SK-N-SH (cell line): ENCODE measurements around the gene HOXD13. TPM values are rescaled to one million over a fixed set of nuclear protein-coding genes. Genes with fewer than 3 reads are reported as not detected.

Experiments used
- CTCF ChIA-PET: fragments of 300-600, 350-600 bp; formaldehyde crosslinking; extraction: SDS; loops from one replicate; lab custom pipeline; 2021; lab: Yijun Ruan, JAX
- POLR2A ChIA-PET: fragments of 350-600 bp; sonication (Branson Sonifier 250); formaldehyde crosslinking; extraction: SDS; loops from one replicate; lab custom pipeline; 2020; ENCODE audit warnings: antibody characterized with exemption, inconsistent platforms; lab: Yijun Ruan, JAX
- DNase-seq: peaks from one replicate; pipeline ENCODE4 v3.0.0; 2012
- H2AFZ ChIP-seq: fragments of 200-600 bp; sonication (generic); 2 replicates; pipeline ENCODE4 v1.8.1; 2016; ENCODE audit warnings: antibody characterized with exemption, mild to moderate bottlenecking, low read depth
- H3F3A ChIP-seq: fragments of 200-600 bp; sonication (generic); replicated peaks from 2 replicates; pipeline ENCODE3; 2016; ENCODE audit warnings: antibody characterized with exemption, mild to moderate bottlenecking; ENCODE audit not compliant: insufficient read depth
- H3K27ac ChIP-seq, 2 experiments: fragments of 200-500 bp in 1 of 2; fragments of 200-600 bp in 1 of 2; sonication (Bioruptor generic) in 1 of 2; sonication (generic), shearing (Covaris generic) in 1 of 2; 2 replicates each; pipeline versions ENCODE4 v1.5.1 to v1.6.1; 2014 to 2016; ENCODE audit warnings: low read depth in 2 of 2, inconsistent platforms in 1 of 2, low read length in 1 of 2, mild to moderate bottlenecking in 1 of 2, mixed read lengths in 1 of 2
- H3K27me3 ChIP-seq: fragments of 200-600 bp; sonication (generic), shearing (Covaris generic); 2 replicates; pipeline ENCODE4 v1.6.1; 2016; ENCODE audit warnings: mixed run types; ENCODE audit not compliant: insufficient read depth
- H3K36me3 ChIP-seq, 2 experiments: fragments of 200-500 bp in 1 of 2; fragments of 200-600 bp in 1 of 2; sonication (Bioruptor generic) in 1 of 2; sonication (generic) in 1 of 2; replicated peaks in 1 of 2; 2 replicates each; pipeline versions ENCODE3 to v1.5.1; 2014 to 2016; ENCODE audit warnings: low read length in 1 of 2, mild to moderate bottlenecking in 1 of 2; ENCODE audit not compliant: insufficient read depth in 2 of 2, control insufficient read depth in 1 of 2
- H3K4me1 ChIP-seq, 2 experiments: fragments of 200-500 bp in 1 of 2; fragments of 200-600 bp in 1 of 2; sonication (Bioruptor generic) in 1 of 2; sonication (generic), shearing (Covaris generic) in 1 of 2; 2 replicates each; pipeline versions ENCODE4 v1.5.1 to v1.6.1; 2014 to 2016; ENCODE audit warnings: low read depth in 1 of 2, low read length in 1 of 2, mixed run types in 1 of 2; ENCODE audit not compliant: insufficient read depth in 2 of 2, control insufficient read depth in 1 of 2
- H3K4me2 ChIP-seq: fragments of 200-600 bp; sonication (generic), shearing (Covaris generic); 2 replicates; pipeline ENCODE4 v1.6.1; 2017; ENCODE audit warnings: mixed run types
- H3K4me3 ChIP-seq, 2 experiments: fragments of 200-500 bp in 1 of 2; fragments of 200-600 bp in 1 of 2; sonication (Bioruptor generic) in 1 of 2; sonication (generic), shearing (Covaris generic) in 1 of 2; 2 replicates each; pipeline versions ENCODE4 v1.5.1 to v1.8.1; 2014 to 2016; ENCODE audit warnings: low read depth in 2 of 2, inconsistent platforms in 1 of 2, low read length in 1 of 2, mild to moderate bottlenecking in 1 of 2, mixed read lengths in 1 of 2, moderate library complexity in 1 of 2
- H3K79me2 ChIP-seq: fragments of 200-600 bp; sonication (generic); 2 replicates; pipeline ENCODE4 v1.8.1; 2017; ENCODE audit warnings: mild to moderate bottlenecking; ENCODE audit not compliant: insufficient read depth
- H3K9ac ChIP-seq: fragments of 200-600 bp; sonication (generic); 2 replicates; pipeline ENCODE4 v1.6.1; 2017; ENCODE audit warnings: mixed run types
- H3K9me2 ChIP-seq: fragments of 200-600 bp; sonication (generic); 2 replicates; pipeline ENCODE4 v1.6.1; 2017; ENCODE audit warnings: mixed run types
- H3K9me3 ChIP-seq: fragments of 200-600 bp; sonication (generic); 2 replicates; pipeline ENCODE4 v1.6.1; 2017; ENCODE audit warnings: mixed run types, mild to moderate bottlenecking, moderate library complexity
- H4K20me1 ChIP-seq: fragments of 200-600 bp; sonication (generic); 2 replicates; pipeline ENCODE4 v1.6.1; 2017; ENCODE audit warnings: mild to moderate bottlenecking, mixed run types; ENCODE audit not compliant: insufficient read depth
- EP300 ChIP-seq, 2 experiments: IDR thresholded peaks; 2 replicates each; pipeline versions ENCODE4 v1.4.0 to v1.6.1; 2012; ENCODE audit warnings: borderline replicate concordance in 1 of 2, low read depth in 1 of 2, low read length in 1 of 2
- FOXJ3 ChIP-seq: sonication (generic); formaldehyde crosslinking; IDR thresholded peaks from 2 replicates; pipeline ENCODE4 v1.5.1; 2020; ENCODE audit warnings: mild to moderate bottlenecking, missing genetic modification reagents
- GATA2 ChIP-seq: sonication (generic); formaldehyde crosslinking; IDR thresholded peaks from 2 replicates; pipeline ENCODE4 v1.5.0; 2020; ENCODE audit warnings: mild to moderate bottlenecking, missing genetic modification reagents
- IRF3 ChIP-seq: fragments of 150-350 bp; IDR thresholded peaks from 2 replicates; pipeline ENCODE4 v1.6.1; 2016; ENCODE audit warnings: mild to moderate bottlenecking, low read depth, low read length
- JUND ChIP-seq: IDR thresholded peaks from 2 replicates; pipeline ENCODE4 v1.4.0; 2012
- MAX ChIP-seq: IDR thresholded peaks from 2 replicates; pipeline ENCODE4 v1.4.0; 2012; ENCODE audit warnings: low read depth
- MEF2A ChIP-seq: IDR thresholded peaks from 2 replicates; pipeline ENCODE4 v1.4.0; 2012; ENCODE audit warnings: low read depth, borderline replicate concordance
- MXI1 ChIP-seq: IDR thresholded peaks from 2 replicates; pipeline ENCODE4 v1.6.1; 2012; ENCODE audit warnings: mild to moderate bottlenecking, low read depth, low read length, improper control_type of control experiment
- PBX3 ChIP-seq: IDR thresholded peaks from 2 replicates; pipeline ENCODE4; 2012
- RAD21 ChIP-seq: IDR thresholded peaks from 2 replicates; pipeline ENCODE4 v1.6.1; 2012; ENCODE audit warnings: mild to moderate bottlenecking, low read length
- REST ChIP-seq: IDR thresholded peaks from 2 replicates; pipeline ENCODE4 v1.6.1; 2012; ENCODE audit warnings: mild to moderate bottlenecking, low read depth, low read length, moderate library complexity
- SIN3A ChIP-seq: IDR thresholded peaks from 2 replicates; pipeline ENCODE4 v1.6.1; 2012; ENCODE audit warnings: low read depth, mild to moderate bottlenecking, low read length, moderate library complexity, borderline replicate concordance
- SMC3 ChIP-seq: IDR thresholded peaks from 2 replicates; pipeline ENCODE4 v1.6.1; 2012; ENCODE audit warnings: low read depth, low read length, improper control_type of control experiment
- TAF1 ChIP-seq: IDR thresholded peaks from 2 replicates; pipeline ENCODE4 v1.6.1; 2012; ENCODE audit warnings: low read depth, mild to moderate bottlenecking, low read length, moderate library complexity, borderline replicate concordance
- TEAD4 ChIP-seq: IDR thresholded peaks from 2 replicates; pipeline ENCODE4 v1.4.0; 2012; ENCODE audit warnings: mild to moderate bottlenecking, borderline replicate concordance; ENCODE audit not compliant: insufficient read depth
- USF2 ChIP-seq: fragments of 150-350 bp; IDR thresholded peaks from 2 replicates; pipeline ENCODE4 v1.6.1; 2017; ENCODE audit warnings: antibody characterized with exemption, low read length, low read depth, borderline replicate concordance
- YY1 ChIP-seq: IDR thresholded peaks from 2 replicates; pipeline ENCODE4 v1.4.0; 2012; ENCODE audit warnings: low read depth, mild to moderate bottlenecking
- ZBTB33 ChIP-seq: IDR thresholded peaks from 2 replicates; pipeline ENCODE4 v1.4.0; 2012; ENCODE audit warnings: low read depth, borderline replicate concordance
- WGBS: methylation state at CpG from one replicate; pipeline ENCODE4 v1.1.6; 2017; ENCODE audit warnings: low lambda C conversion rate; 5-methylcytosine and 5-hydroxymethylcytosine counted together
- polyA plus RNA-seq, 3 experiments: library from polyadenylated mRNA; depleted of rRNA; stranded (reverse); fragments of >200 nt; gene quantifications; 2 replicates each; pipeline ENCODE4 v1.2.3, GENCODE V29; 2012

HOXD13 gene
- polyA plus RNA-seq, 1 of the 3 experiments (the other 2 are of a cell fraction): not detected

GRCh38 chr2:176120364-176121189 is 28.1 kb downstream of the HOXD13 start:
- H3K27me3 ChIP-seq: peaks cover 25% of the 10 kb centered on the region
- H3K79me2 ChIP-seq: no peaks in the 10 kb centered on the region
- H3F3A ChIP-seq: no peaks in the 10 kb centered on the region
- ChIA-PET POLR2A (interaction anchor here (0.7 to 4.1 kb wide), 3 partner anchors 7 to 517 kb away, joined by 3 to 27 read pairs (median 19); no protein-coding TSS in a partner anchor), CTCF (interaction anchor here (0.6 to 26.1 kb wide), 16 partner anchors 7 to 1043 kb away, joined by 3 to 1047 read pairs (median 6); partner anchors contain the start of genes HOXD10 and HOXD8)
- H3K27ac ChIP-seq: no peak overlapping the region
- H3K4me1 ChIP-seq: peaks cover 0 to 24% of the 10 kb centered on the region in 2 experiments; a peak in 1 of 4 replicates
- WGBS: 90% methylated on average over 13 of the region's 13 CpGs
- H3K4me2 ChIP-seq: no peak overlapping the region
- no peaks in the 10 kb centered on the region for H4K20me1 ChIP-seq
- no peak for DNase-seq
- no peak overlapping the region for H3K9ac ChIP-seq
- H3K9me3 ChIP-seq: no peaks in the 10 kb centered on the region
- TF ChIP-seq MAX: no peak
- TF ChIP-seq EP300 (IDR thresholded peaks at IDR 0.05; ENCODE audit: borderline replicate concordance in 1 of 2, low read depth in 1 of 2, low read length in 1 of 2): no peak
- TF ChIP-seq USF2: no peak
- TF ChIP-seq MEF2A: no peak
- no peak for TF ChIP-seq PBX3
- TF ChIP-seq TEAD4: no peak
- TF ChIP-seq GATA2: no peak
- no peak for TF ChIP-seq SIN3A
- TF ChIP-seq REST: no peak
- no peak for TF ChIP-seq YY1
- TF ChIP-seq IRF3: no peak
- no peak for TF ChIP-seq TAF1
- no peak for TF ChIP-seq SMC3
- no peak for TF ChIP-seq JUND
- no peak for TF ChIP-seq FOXJ3 (CRISPR knock-in tag)
- no peak for TF ChIP-seq RAD21
- no peak for TF ChIP-seq MXI1
- no peak for TF ChIP-seq ZBTB33
- no peak overlapping the region for H2AFZ ChIP-seq
- no peak overlapping the region for H3K4me3 ChIP-seq
- no peaks in the 10 kb centered on the region for H3K9me2 ChIP-seq
- H3K36me3 ChIP-seq: no peaks in the 10 kb centered on the region
